Measurements from ENCODE around the gene SMAD3.
"Not testable (repeated sequence)": the region's sequence is repeated elsewhere in the genome, so short reads cannot be mapped to it uniquely, and the experiment has no call there.

Gene SMAD3

GRCh38 chr15:67145312-67145610, 79.9 kb downstream of the SMAD3 start:
- no peak for DNase-seq (ENCODE audit: low spot score)

- DNase-seq (ENCODE audit: low spot score): no peak
These were observed 80.3 kb downstream of the SMAD3 start for GRCh38 chr15:67145710-67146109.

GRCh38 chr15:67146234-67146633, 80.8 kb downstream of the SMAD3 start:
- DNase-seq (ENCODE audit: low spot score): no peak

- no peak for DNase-seq (ENCODE audit: low spot score)
These were observed 81.5 kb downstream of the SMAD3 start for GRCh38 chr15:67146875-67147381.

- no peak for DNase-seq (ENCODE audit: low spot score)
These were observed 82.1 kb downstream of the SMAD3 start for GRCh38 chr15:67147396-67147949.

- DNase-seq (ENCODE audit: low spot score): no peak
These were observed 82.8 kb downstream of the SMAD3 start for GRCh38 chr15:67148196-67148701.

GRCh38 chr15:67149068-67149772, 83.8 kb downstream of the SMAD3 start:
- DNase-seq (ENCODE audit: low spot score): no peak

GRCh38 chr15:67149773-67150022, 84.3 kb downstream of the SMAD3 start:
- no peak for DNase-seq (ENCODE audit: low spot score)

GRCh38 chr15:67150023-67150860, 84.8 kb downstream of the SMAD3 start:
- DNase-seq (ENCODE audit: low spot score): peak; percentile 67

- DNase-seq (ENCODE audit: low spot score): no peak
These were observed 87.0 kb downstream of the SMAD3 start for GRCh38 chr15:67152429-67152828.

- DNase-seq (ENCODE audit: low spot score): not testable (repeated sequence)
These were observed 87.6 kb downstream of the SMAD3 start for GRCh38 chr15:67153044-67153443.

- no peak for DNase-seq (ENCODE audit: low spot score)
These were observed 88.8 kb downstream of the SMAD3 start for GRCh38 chr15:67154249-67154648.

- no peak for DNase-seq (ENCODE audit: low spot score)
These were observed 91.0 kb downstream of the SMAD3 start for GRCh38 chr15:67156426-67156825.

GRCh38 chr15:67156834-67157233, 91.4 kb downstream of the SMAD3 start:
- DNase-seq (ENCODE audit: low spot score): no peak

- DNase-seq (ENCODE audit: low spot score): no peak
These were observed 92.3 kb downstream of the SMAD3 start for GRCh38 chr15:67157521-67158252.

- DNase-seq (ENCODE audit: low spot score): no peak
These were observed 93.0 kb downstream of the SMAD3 start for GRCh38 chr15:67158367-67158766.

- no peak for DNase-seq (ENCODE audit: low spot score)
These were observed 96.0 kb downstream of the SMAD3 start for GRCh38 chr15:67161412-67161811.

- no peak for DNase-seq (ENCODE audit: low spot score)
These were observed 96.5 kb downstream of the SMAD3 start for GRCh38 chr15:67161881-67162280.

GRCh38 chr15:67163180-67163579, 97.8 kb downstream of the SMAD3 start:
- no peak for DNase-seq (ENCODE audit: low spot score)

- no peak for DNase-seq (ENCODE audit: low spot score)
These were observed 99.0 kb downstream of the SMAD3 start for GRCh38 chr15:67164401-67164791.

- peak; percentile 68 for DNase-seq (ENCODE audit: low spot score)
These were observed 99.4 kb downstream of the SMAD3 start for GRCh38 chr15:67164811-67165253.

Data from iPS-NIHi11 (cell line).